Measurements from ENCODE around the gene NTPCR. TPM values are rescaled to one million over a fixed set of nuclear protein-coding genes. Genes with fewer than 3 reads are reported as not detected.

The NTPCR gene, protein sequence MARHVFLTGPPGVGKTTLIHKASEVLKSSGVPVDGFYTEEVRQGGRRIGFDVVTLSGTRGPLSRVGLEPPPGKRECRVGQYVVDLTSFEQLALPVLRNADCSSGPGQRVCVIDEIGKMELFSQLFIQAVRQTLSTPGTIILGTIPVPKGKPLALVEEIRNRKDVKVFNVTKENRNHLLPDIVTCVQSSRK
- 10 to 100 TPM; 20.9 to 50.5 TPM for total RNA-seq

DNA sequence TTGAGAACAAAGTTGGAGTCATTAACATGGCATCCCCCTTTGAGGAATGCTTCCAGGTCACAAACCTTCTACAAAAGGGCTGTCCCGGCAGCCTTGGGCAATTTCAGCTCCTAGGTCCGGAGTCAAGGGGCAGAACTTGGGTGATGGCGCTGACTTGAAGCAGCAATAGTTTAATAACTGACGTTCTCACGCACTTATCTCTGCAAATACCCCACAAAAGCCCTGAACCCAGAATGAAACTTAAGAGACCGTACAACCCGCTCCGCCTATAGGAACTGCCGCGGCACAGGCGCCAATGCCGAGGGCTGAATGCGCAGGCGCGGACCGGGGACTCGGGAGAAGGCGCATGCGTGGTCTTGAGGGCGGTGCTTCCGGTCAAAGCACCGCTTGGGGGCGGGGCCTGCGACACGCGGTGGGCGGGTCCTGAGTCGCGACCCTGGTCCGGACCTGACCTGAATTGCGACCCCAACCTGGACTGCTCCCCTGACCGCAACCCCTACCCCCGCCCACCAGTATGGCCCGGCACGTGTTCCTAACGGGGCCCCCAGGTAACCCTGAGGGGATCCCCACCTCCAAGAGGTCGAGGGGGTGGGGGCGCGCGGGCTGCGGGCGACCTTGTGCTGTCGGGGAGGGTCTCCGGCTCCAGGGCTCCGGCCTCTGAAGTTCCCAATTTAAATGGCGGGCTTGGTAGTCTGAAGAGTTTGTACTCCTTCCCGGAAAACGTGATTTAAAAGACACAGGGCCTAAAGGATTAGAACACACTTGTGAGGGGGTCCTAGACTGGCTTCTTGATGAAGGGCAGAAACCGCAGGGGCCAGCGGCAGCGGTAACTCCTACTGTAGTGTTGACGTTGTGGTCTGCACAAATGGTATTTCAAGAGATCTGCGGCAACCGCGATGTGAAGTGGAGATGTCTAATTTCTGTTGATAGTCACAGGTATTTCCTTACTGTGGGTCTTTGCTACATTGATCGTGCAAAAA is at the start of gene NTPCR:
Gene NTPCR (plus strand): TSS at position 415 of the 980 bp plus-strand sequence. CDS start 100 bp downstream, at position 515.
- H3K4me1 Mint-ChIP-seq (ENCODE audit: low read depth): peaks cover 34% of the 10 kb centered on the region
- peak within 1 kb of the TSS; percentile 96 for H3K27ac Mint-ChIP-seq
- no peaks in the 10 kb centered on the region for H3K9me3 Mint-ChIP-seq
- ATAC-seq (replicated peaks in 1 of 2) (peak; percentile 89 to 90), DNase-seq (peak; percentile 95 to 98)
- peak within 1 kb of the TSS; percentile 79 to 97 for H3K4me3 Mint-ChIP-seq
- no peaks in the 10 kb centered on the region for H3K27me3 Mint-ChIP-seq (ENCODE audit: low read depth)
- H3K36me3 Mint-ChIP-seq (ENCODE audit: insufficient read depth in 2 of 2): no peaks in the 10 kb centered on the region

DNA sequence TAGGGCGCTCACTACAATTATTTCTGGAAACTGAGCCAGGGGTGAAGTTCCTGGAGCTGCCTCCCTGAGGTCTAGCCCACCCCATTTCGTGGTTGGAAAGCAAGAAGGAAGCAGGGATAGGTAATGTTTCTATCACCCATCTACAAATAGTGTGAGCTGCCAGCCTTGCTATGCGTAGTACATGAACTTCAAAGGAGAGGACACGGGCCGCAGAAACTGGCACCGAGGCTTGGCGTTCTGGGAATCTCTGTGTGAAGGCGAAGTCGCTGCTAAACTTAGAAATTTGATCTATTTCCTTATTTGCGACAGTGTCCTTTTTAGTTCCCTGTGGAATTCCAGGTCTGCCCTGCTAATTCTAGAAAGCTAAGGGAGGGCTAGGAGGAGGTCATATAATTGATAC is 49.6 kb upstream of the NTPCR start:
- DNase-seq: no peak
- H3K27ac Mint-ChIP-seq: no peak overlapping the region
- H3K27me3 Mint-ChIP-seq (ENCODE audit: low read depth): peaks cover 12% of the 10 kb centered on the region
- H3K9me3 Mint-ChIP-seq: no peaks in the 10 kb centered on the region
- H3K4me3 Mint-ChIP-seq: no peak overlapping the region
- H3K36me3 Mint-ChIP-seq (ENCODE audit: insufficient read depth in 2 of 2): no peaks in the 10 kb centered on the region
- peaks cover 16% of the 10 kb centered on the region for H3K4me1 Mint-ChIP-seq (ENCODE audit: low read depth)
- ATAC-seq (replicated peaks in 1 of 2): no peak

DNA sequence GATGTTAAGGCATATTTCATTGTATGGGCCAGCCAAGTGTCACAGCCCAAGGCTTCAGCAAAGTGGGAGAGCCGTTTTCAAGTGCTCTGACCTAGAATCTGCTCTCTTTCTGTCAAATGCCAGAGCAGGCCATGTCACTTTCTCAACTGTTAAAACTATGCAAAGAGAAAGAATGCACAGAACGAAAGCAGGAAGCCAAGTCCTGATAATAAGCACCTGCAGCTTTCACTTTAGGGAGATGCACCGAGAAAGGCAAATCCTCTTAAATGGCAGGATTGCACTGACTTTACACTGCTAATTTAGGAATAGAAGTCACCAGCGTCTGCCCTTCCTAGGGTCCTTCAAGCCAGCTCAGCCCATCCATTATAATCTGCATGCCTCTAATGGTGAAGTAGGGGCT is 49.2 kb upstream of the NTPCR start:
- H3K27ac Mint-ChIP-seq: no peak overlapping the region
- H3K9me3 Mint-ChIP-seq: no peaks in the 10 kb centered on the region
- H3K4me1 Mint-ChIP-seq (ENCODE audit: low read depth): peaks cover 16% of the 10 kb centered on the region
- no peak for DNase-seq
- no peak for ATAC-seq (replicated peaks in 1 of 2)
- no peak overlapping the region for H3K4me3 Mint-ChIP-seq
- H3K36me3 Mint-ChIP-seq (ENCODE audit: insufficient read depth in 2 of 2): no peaks in the 10 kb centered on the region
- H3K27me3 Mint-ChIP-seq (ENCODE audit: low read depth): peaks cover 12% of the 10 kb centered on the region

DNA sequence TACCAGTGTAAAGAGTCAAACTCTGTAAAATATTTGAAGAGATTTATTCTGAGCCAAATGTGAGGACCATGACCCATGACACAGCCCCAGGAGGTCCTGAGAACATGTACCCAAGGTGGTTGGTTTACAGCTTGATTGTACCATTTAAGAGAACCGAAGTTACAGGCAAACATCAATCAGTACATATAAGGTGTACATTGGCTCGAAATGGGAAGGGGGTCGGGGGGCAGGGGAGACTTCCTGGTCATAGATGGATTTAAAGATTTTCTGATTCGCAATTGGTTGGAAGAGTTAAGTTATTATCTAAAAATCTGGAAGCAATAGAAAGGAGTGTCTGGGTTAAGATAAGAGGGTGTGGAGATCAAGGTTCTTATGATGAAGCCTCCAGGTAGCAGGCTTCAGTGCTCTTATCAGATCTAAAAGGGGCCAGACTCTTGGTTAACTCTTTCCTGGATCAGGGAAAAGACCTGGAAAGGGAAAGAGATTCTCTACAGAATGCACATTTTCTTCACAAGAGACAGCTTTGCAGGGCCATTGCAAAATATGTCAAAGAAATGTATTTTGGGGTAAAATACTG is 47.5 kb upstream of the NTPCR start:
- Mint-ChIP-seq H3K36me3 (ENCODE audit: insufficient read depth in 2 of 2) (no peaks in the 10 kb centered on the region), H3K4me1 (ENCODE audit: low read depth) (peaks cover 16% of the 10 kb centered on the region), H3K27me3 (ENCODE audit: low read depth) (peaks cover 17% of the 10 kb centered on the region), H3K4me3 (no peak overlapping the region), H3K9me3 (no peaks in the 10 kb centered on the region), H3K27ac (no peak overlapping the region)
- ATAC-seq (replicated peaks in 1 of 2): no peak
- no peak for DNase-seq

DNA sequence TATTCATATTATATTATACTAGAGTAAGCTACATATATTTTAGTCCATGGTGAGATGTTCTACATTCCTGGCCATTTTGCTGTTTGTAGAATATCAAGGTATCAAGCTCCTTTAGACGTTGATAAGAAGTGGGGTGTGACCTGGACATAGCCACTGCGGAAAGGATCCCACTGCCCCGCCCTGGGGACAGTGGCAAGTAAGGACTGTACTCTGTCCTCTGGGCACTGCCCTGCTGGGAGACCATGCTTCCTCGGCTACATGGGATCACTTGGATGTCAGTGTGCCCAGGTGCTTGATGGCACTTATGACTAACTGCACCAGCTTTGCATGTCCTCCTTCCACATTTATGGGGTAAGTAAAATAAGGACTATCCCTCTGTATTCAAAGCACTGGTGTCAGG is 46.3 kb upstream of the NTPCR start:
- no peak overlapping the region for H3K4me3 Mint-ChIP-seq
- no peaks in the 10 kb centered on the region for H3K36me3 Mint-ChIP-seq (ENCODE audit: insufficient read depth in 2 of 2)
- H3K27me3 Mint-ChIP-seq (ENCODE audit: low read depth): peaks cover 17% of the 10 kb centered on the region
- no peaks in the 10 kb centered on the region for H3K9me3 Mint-ChIP-seq
- H3K27ac Mint-ChIP-seq: no peak overlapping the region
- H3K4me1 Mint-ChIP-seq (ENCODE audit: low read depth): peaks cover 16% of the 10 kb centered on the region
- ATAC-seq (replicated peaks in 1 of 2) (no peak), DNase-seq (no peak)

DNA sequence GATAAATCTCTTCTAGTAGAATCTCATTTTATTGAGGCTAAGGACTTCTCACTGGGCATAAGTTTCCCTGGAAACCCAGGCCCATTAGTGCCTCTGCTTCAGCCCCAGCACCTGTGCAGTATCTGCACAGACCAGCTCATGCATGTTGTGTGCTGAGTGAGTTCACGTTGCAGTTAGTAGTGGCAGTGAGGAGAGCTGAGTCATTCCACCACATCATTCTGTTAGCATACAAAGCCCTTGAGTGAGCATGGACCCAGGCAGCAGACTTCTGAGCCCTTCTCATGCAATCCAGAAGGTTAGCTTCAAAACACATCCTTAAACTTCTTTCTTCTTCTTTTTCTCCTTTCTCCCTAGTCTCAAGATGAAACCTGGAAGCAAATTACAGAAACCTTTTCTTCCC is 45.8 kb upstream of the NTPCR start:
- no peaks in the 10 kb centered on the region for H3K36me3 Mint-ChIP-seq (ENCODE audit: insufficient read depth in 2 of 2)
- ATAC-seq (replicated peaks in 1 of 2): peak; percentile 88 to 95
- DNase-seq: peak; percentile 12 to 17
- peak overlapping the region in 1 of 2 donors; percentile 3 for H3K4me3 Mint-ChIP-seq
- no peaks in the 10 kb centered on the region for H3K9me3 Mint-ChIP-seq
- H3K4me1 Mint-ChIP-seq (ENCODE audit: low read depth): peaks cover 20% of the 10 kb centered on the region
- peaks cover 17% of the 10 kb centered on the region for H3K27me3 Mint-ChIP-seq (ENCODE audit: low read depth)
- H3K27ac Mint-ChIP-seq: no peak overlapping the region

DNA sequence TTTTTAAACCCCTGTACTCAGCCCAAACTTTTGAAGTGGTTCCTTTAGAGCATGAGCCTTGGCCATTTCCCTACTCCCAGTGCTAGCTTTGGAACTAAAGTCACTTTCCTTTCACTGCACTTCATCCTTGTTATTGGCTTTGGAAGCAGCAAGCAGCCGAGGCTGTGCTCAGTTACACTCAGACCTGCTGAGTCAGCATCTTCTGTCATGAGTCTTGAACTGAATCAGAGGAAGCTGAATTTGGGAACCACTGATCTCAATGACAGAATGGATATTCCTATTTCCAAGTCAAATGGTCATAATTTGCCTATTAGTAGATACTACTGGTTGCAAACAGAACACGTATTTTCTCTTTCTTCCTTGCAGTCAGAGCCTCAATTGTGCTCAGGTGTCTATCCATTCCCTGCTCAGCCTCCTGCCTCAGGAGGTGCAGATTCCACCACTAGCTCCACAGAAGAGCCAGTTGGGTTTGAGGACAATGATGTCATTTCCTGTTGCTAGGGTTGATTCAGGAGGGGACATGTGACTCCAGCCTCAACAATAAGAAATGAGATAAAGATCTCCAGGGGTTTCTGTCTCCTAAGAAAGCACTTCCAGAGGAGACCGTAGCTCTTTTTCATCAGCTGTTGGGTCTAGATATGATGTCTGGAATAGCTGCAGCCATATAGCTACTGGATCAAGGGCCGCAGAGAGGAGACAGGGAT is 44.9 kb upstream of the NTPCR start:
- peaks cover 0 to under 1% of the 10 kb centered on the region in 2 donors for H3K9me3 Mint-ChIP-seq
- no peaks in the 10 kb centered on the region for H3K36me3 Mint-ChIP-seq (ENCODE audit: insufficient read depth in 2 of 2)
- H3K4me3 Mint-ChIP-seq: no peak overlapping the region
- H3K27me3 Mint-ChIP-seq (ENCODE audit: low read depth): peaks cover 17% of the 10 kb centered on the region
- no peak for DNase-seq
- H3K27ac Mint-ChIP-seq: no peak overlapping the region
- ATAC-seq (replicated peaks in 1 of 2): no peak
- peaks cover 29% of the 10 kb centered on the region for H3K4me1 Mint-ChIP-seq (ENCODE audit: low read depth)

DNA sequence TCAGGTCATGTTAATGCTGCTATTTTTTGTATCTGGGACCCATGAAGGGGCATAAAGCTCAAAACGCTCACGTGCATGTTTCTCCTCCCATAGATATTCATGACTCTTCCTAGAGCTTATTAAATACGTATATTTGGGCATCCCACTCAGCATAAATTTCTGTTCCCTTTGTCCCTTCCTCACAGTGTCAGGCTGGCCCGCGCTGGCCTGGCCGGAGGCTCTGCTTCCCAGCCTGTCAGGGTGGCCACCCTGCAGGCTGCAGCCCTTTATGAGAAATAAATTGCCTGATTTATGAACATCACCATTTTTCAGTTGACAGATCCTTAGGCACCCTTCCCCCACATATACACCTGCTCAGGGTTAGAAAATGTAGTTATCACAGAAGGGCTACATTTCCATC is 44.0 kb upstream of the NTPCR start:
- no peak for DNase-seq
- Mint-ChIP-seq H3K27ac (no peak overlapping the region), H3K9me3 (peaks cover 0 to 1% of the 10 kb centered on the region in 2 donors), H3K27me3 (ENCODE audit: low read depth) (peaks cover 17% of the 10 kb centered on the region), H3K36me3 (ENCODE audit: insufficient read depth in 2 of 2) (no peaks in the 10 kb centered on the region), H3K4me3 (no peak overlapping the region), H3K4me1 (ENCODE audit: low read depth) (peaks cover 38% of the 10 kb centered on the region)
- ATAC-seq (replicated peaks in 1 of 2): no peak

DNA sequence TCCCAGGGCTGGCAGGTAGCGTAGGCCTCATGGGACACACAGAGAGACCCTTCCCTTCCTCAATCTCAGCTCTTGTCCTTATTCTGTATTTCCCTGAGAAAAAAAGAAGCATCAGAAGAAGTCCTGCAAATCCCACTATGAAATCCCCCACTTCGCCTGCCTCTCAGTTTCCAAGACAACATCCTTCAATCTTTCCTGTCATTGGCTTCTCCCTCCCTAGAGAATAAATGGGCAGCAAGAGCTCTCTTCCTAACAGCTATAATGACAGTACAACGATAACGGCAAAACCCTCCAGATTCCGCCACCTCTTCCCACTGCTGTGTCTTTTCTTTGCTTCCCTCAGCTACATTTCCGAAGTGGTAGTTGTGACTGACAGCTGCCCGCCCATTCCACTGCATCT is 41.6 kb upstream of the NTPCR start:
- H3K4me1 Mint-ChIP-seq (ENCODE audit: low read depth): peaks cover 38% of the 10 kb centered on the region
- no peak for DNase-seq
- no peak overlapping the region for H3K4me3 Mint-ChIP-seq
- ATAC-seq (replicated peaks in 1 of 2): no peak
- no peak overlapping the region for H3K27ac Mint-ChIP-seq
- peaks cover 0 to 1% of the 10 kb centered on the region in 2 donors for H3K9me3 Mint-ChIP-seq
- no peaks in the 10 kb centered on the region for H3K36me3 Mint-ChIP-seq (ENCODE audit: insufficient read depth in 2 of 2)
- H3K27me3 Mint-ChIP-seq (ENCODE audit: low read depth): peaks cover 17% of the 10 kb centered on the region

DNA sequence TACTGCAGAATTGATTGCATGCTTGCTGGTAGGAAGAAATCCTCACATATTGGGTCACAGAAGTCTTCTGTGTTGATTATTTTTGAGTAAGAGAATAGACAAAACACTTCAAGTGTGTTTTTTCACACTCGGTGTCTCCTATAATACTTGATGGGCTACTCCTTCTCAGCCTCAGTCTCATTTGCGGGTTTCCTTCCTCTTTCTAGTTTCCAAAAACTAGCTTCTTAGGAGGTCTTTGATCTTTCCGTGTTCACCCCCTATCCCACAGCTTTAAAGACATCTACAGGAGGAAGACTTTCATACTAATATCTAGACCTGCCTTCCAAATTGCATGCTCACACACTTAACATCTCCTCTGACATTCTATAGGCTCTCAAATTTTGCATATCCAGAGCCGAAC is 40.7 kb upstream of the NTPCR start:
- ATAC-seq (replicated peaks in 1 of 2): no peak
- Mint-ChIP-seq H3K4me1 (ENCODE audit: low read depth) (peaks cover 34% of the 10 kb centered on the region), H3K4me3 (no peak overlapping the region), H3K27me3 (ENCODE audit: low read depth) (peaks cover 14% of the 10 kb centered on the region), H3K36me3 (ENCODE audit: insufficient read depth in 2 of 2) (no peaks in the 10 kb centered on the region), H3K9me3 (peaks cover 0 to 1% of the 10 kb centered on the region in 2 donors), H3K27ac (no peak overlapping the region)
- DNase-seq: no peak

DNA sequence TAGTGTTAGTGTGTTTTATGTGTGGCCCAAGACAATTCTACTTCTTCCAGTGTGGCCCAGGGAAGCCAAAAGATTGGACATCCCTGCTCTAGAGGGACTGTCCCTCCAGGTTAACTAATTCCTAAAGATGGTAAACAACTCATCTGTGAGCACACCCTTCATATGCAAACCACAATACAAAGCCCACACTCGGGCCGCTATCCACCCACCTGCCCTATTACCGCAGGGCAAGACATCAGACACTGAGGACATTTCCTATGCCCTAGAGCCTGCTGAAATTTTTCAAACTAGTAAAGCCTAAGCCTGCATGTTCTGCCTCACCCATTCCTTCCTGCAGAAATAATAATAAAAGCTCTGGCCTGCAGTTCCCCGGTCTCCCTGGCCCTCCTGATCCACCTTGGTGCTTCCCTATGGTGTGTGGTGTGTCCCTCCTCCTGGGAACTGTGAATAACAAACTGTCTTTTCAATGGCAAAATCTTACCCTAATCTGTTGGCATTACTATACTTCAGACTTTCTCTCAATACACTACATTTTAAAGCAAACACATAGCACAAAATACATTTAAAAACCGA is 39.3 kb upstream of the NTPCR start:
- Mint-ChIP-seq H3K27ac (peak overlapping the region; percentile 35), H3K4me3 (no peak overlapping the region), H3K9me3 (peaks cover 0 to 1% of the 10 kb centered on the region in 2 donors), H3K4me1 (ENCODE audit: low read depth) (peaks cover 30% of the 10 kb centered on the region), H3K36me3 (ENCODE audit: insufficient read depth in 2 of 2) (no peaks in the 10 kb centered on the region), H3K27me3 (ENCODE audit: low read depth) (peaks cover 5% of the 10 kb centered on the region)
- DNase-seq (no peak), ATAC-seq (replicated peaks in 1 of 2) (peak in 1 of 2 donors; percentile 45)

DNA sequence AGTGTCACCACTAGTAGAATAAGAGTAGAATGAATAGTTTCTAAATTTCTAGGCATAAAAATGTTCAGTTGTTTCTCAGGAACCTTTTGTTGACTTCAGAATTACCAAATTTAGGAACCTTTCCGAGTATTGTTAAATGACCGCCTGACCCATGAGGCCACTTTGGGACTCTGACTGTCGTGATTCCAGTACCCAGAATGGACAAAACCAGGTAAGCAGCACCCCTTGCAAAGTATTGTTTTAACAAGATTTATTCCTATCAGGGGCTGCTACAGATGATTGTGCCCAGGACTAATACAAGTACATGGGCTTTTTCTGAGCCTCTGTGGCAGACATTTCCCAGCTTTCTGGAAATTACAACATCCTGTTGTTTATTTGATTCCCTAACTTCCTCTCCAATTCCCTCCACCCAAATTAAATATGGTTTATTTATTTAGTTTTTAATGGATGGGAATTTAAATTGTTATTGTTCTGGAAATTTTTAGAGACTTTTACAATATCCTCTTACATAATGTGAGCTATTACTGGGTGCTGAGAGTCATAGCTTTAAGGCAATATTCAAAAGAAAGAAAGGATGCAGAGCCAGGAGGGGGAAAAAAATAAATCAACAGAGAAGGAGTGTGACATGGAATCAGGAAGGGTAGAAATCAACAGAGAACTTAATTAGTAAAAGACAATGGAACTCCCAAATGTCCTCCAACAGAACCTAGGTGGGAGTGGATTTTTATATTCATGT is 37.4 kb upstream of the NTPCR start:
- ATAC-seq (replicated peaks in 1 of 2) (no peak), DNase-seq (no peak)
- Mint-ChIP-seq H3K4me1 (ENCODE audit: low read depth) (peaks cover 37% of the 10 kb centered on the region), H3K27me3 (ENCODE audit: low read depth) (no peaks in the 10 kb centered on the region), H3K9me3 (peaks cover 0 to 1% of the 10 kb centered on the region in 2 donors), H3K27ac (no peak overlapping the region), H3K4me3 (no peak overlapping the region), H3K36me3 (ENCODE audit: insufficient read depth in 2 of 2) (peaks cover 0 to 2% of the 10 kb centered on the region in 2 donors)

Data from activated T-cell treated with anti-CD3 and anti-CD28 coated beads, Interleukin-2, amount 50 U/mL, for 72 hours (primary cell).